Fibroblast of peridontal ligament (primary cell): Measurements from ENCODE around the gene HLA-A.
A peak's percentile ranks its signal among the peaks of the same experiment; 100 is the strongest.
"Not testable (repeated sequence)": the region's sequence is repeated elsewhere in the genome, so short reads cannot be mapped to it uniquely, and the experiment has no call there.

Source experiments
- DNase-seq: peaks from one replicate; pipeline ENCODE4 v3.0.0-alpha.2; 2010; ENCODE audit errors: extremely low read depth

HLA-A gene

GRCh38 chr6:29961966-29962365, 19.6 kb downstream of the HLA-A start:
- DNase-seq: no peak

GRCh38 chr6:29963697-29964096, 21.4 kb downstream of the HLA-A start:
- DNase-seq: not testable (repeated sequence)

GRCh38 chr6:29964518-29964886, 22.2 kb downstream of the HLA-A start:
- no peak for DNase-seq

- DNase-seq: peak; percentile 75
Measured at GRCh38 chr6:29964887-29965562, 22.7 kb downstream of the HLA-A start.

GRCh38 chr6:29965563-29965872, 23.2 kb downstream of the HLA-A start:
- no peak for DNase-seq

- DNase-seq: peak; percentile 67
Measured at GRCh38 chr6:29965873-29966601, 23.7 kb downstream of the HLA-A start.

GRCh38 chr6:29967379-29968010, 25.2 kb downstream of the HLA-A start:
- peak; percentile 17 for DNase-seq

- no peak for DNase-seq
Measured at GRCh38 chr6:29968130-29968529, 25.8 kb downstream of the HLA-A start.

- no peak for DNase-seq
Measured at GRCh38 chr6:29968905-29969304, 26.6 kb downstream of the HLA-A start.

GRCh38 chr6:29970711-29971110, 28.4 kb downstream of the HLA-A start:
- no peak for DNase-seq

- DNase-seq: no peak
Measured at GRCh38 chr6:29974901-29975560, 32.7 kb downstream of the HLA-A start.

GRCh38 chr6:29975561-29975907, 33.2 kb downstream of the HLA-A start:
- no peak for DNase-seq

GRCh38 chr6:29976253-29976587, 33.9 kb downstream of the HLA-A start:
- DNase-seq: no peak

GRCh38 chr6:29976588-29977424, 34.5 kb downstream of the HLA-A start:
- DNase-seq: peak; percentile 74

- DNase-seq: no peak
Measured at GRCh38 chr6:29977425-29977727, 35.0 kb downstream of the HLA-A start.

- not testable (repeated sequence) for DNase-seq
Measured at GRCh38 chr6:29980013-29980412, 37.7 kb downstream of the HLA-A start.

GRCh38 chr6:29980511-29980910, 38.2 kb downstream of the HLA-A start:
- DNase-seq: no peak

- DNase-seq: no peak
Measured at GRCh38 chr6:29981211-29981812, 39.0 kb downstream of the HLA-A start.

- DNase-seq: no peak
Measured at GRCh38 chr6:29982097-29982496, 39.8 kb downstream of the HLA-A start.

GRCh38 chr6:29984232-29984631, 41.9 kb downstream of the HLA-A start:
- no peak for DNase-seq

GRCh38 chr6:29984992-29985391, 42.7 kb downstream of the HLA-A start:
- no peak for DNase-seq
